HEK293T (cell line): ENCODE results near the gene GLIS2.

Experiments
- CTCF ChIA-PET: fragments of 350-600 bp; formaldehyde crosslinking; extraction: SDS; loops from one replicate; lab custom pipeline; 2021; ENCODE audit warnings: antibody characterized with exemption, inconsistent platforms; lab: Yijun Ruan, JAX
- POLR2A ChIA-PET: fragments of 350-600 bp; formaldehyde crosslinking; extraction: SDS; loops from one replicate; lab custom pipeline; 2020; ENCODE audit warnings: antibody characterized with exemption, inconsistent platforms; lab: Yijun Ruan, JAX
- DNase-seq: peaks from one replicate; pipeline ENCODE4 v3.0.0; 2012; ENCODE audit warnings: mixed read lengths; ENCODE audit errors: extremely low spot score
- ARNT ChIP-seq: fragments of 450-650 bp; IDR thresholded peaks from 2 replicates; pipeline ENCODE4 v1.6.1; 2017; ENCODE audit warnings: mild to moderate bottlenecking
- BHLHE40 ChIP-seq: fragments of 450-650 bp; IDR thresholded peaks from 2 replicates; pipeline ENCODE4 v1.6.1; 2016; ENCODE audit warnings: mild to moderate bottlenecking, moderate library complexity, borderline replicate concordance
- CTBP1 ChIP-seq: fragments of 450-650 bp; IDR thresholded peaks from 2 replicates; pipeline ENCODE4 v1.6.1; 2016; ENCODE audit warnings: borderline replicate concordance
- ELF4 ChIP-seq: fragments of 450-650 bp; IDR thresholded peaks from 2 replicates; pipeline ENCODE4 v1.6.1; 2017; ENCODE audit warnings: antibody characterized with exemption
- FOXA1 ChIP-seq: fragments of 450-650 bp; IDR thresholded peaks from 2 replicates; pipeline ENCODE4 v1.6.1; 2016; ENCODE audit warnings: mild to moderate bottlenecking
- FOXK2 ChIP-seq: fragments of 450-650 bp; IDR thresholded peaks from 2 replicates; pipeline ENCODE4 v1.6.1; 2016; ENCODE audit warnings: mild to moderate bottlenecking
- FOXM1 ChIP-seq: fragments of 450-650 bp; IDR thresholded peaks from 2 replicates; pipeline ENCODE4 v1.6.1; 2017; ENCODE audit warnings: mild to moderate bottlenecking, borderline replicate concordance
- HDGF ChIP-seq: fragments of 450-650 bp; IDR thresholded peaks from 2 replicates; pipeline ENCODE4 v1.6.1; 2017; ENCODE audit warnings: antibody characterized with exemption, borderline replicate concordance
- L3MBTL2 ChIP-seq: fragments of 450-650 bp; conservative IDR thresholded peaks from 2 replicates; pipeline ENCODE4 v1.6.1; 2016; ENCODE audit warnings: mild to moderate bottlenecking
- LEF1 ChIP-seq: fragments of 450-650 bp; IDR thresholded peaks from 2 replicates; pipeline ENCODE4 v1.6.1; 2017; ENCODE audit warnings: mild to moderate bottlenecking, borderline replicate concordance
- NFRKB ChIP-seq: fragments of 450-650 bp; IDR thresholded peaks from 2 replicates; pipeline ENCODE4 v1.6.1; 2016; ENCODE audit warnings: mild to moderate bottlenecking, moderate library complexity
- PKNOX1 ChIP-seq: fragments of 450-650 bp; IDR thresholded peaks from 2 replicates; pipeline ENCODE4 v1.6.1; 2016
- SP1 ChIP-seq: fragments of 450-650 bp; IDR thresholded peaks from 2 replicates; pipeline ENCODE4 v1.6.1; 2017
- SUZ12 ChIP-seq: fragments of 450-650 bp; IDR thresholded peaks from 2 replicates; pipeline ENCODE4 v1.6.1; 2016; ENCODE audit warnings: mild to moderate bottlenecking
- TARDBP ChIP-seq: fragments of 450-650 bp; IDR thresholded peaks from 2 replicates; pipeline ENCODE4 v1.6.1; 2016
- ZNF384 ChIP-seq: fragments of 450-650 bp; IDR thresholded peaks from 2 replicates; pipeline ENCODE4 v1.6.1; 2016

GLIS2 gene

GRCh38 chr16:4313563-4314531 lies 2.0 kb upstream of the GLIS2 start:
- ChIA-PET POLR2A (interaction anchor here (1.4 kb wide), 1 partner anchor 14 kb away, joined by 4 read pairs; no protein-coding TSS in a partner anchor), CTCF (interaction anchor here (0.6 kb wide), 1 partner anchor 77 kb away, joined by 4 read pairs; no protein-coding TSS in a partner anchor)
- peak; percentile 80 for DNase-seq
- 0 out of 2 replicates have a peak, but pooled peaks have one; percentile 14 for TF ChIP-seq ARNT
- TF ChIP-seq FOXM1, result no peak

GRCh38 chr16:4314532-4315185 lies 1.2 kb upstream of the GLIS2 start:
- CTCF ChIA-PET, result interaction anchor here (0.6 to 1.2 kb wide), 3 partner anchors 11 to 78 kb away, joined by 3 to 7 read pairs (median 4); no protein-coding TSS in a partner anchor
- POLR2A ChIA-PET, result interaction anchor here (1.0 to 1.9 kb wide), 4 partner anchors 9 to 43 kb away, joined by 3 to 4 read pairs (median 4); no protein-coding TSS in a partner anchor
- no peak for DNase-seq

GRCh38 chr16:4316108-4316863 lies 419 bp downstream of the GLIS2 start:
- ChIA-PET POLR2A (interaction anchor here (1.1 to 1.9 kb wide), 2 partner anchors 14 to 45 kb away, joined by 3 to 4 read pairs; no protein-coding TSS in a partner anchor), CTCF (interaction anchor here (0.9 to 1.2 kb wide), 2 partner anchors 22 to 59 kb away, joined by 3 to 4 read pairs; no protein-coding TSS in a partner anchor)
- TF ChIP-seq LEF1, result no peak
- TF ChIP-seq CTBP1, result no peak
- TF ChIP-seq NFRKB, result no peak
- TF ChIP-seq BHLHE40, result no peak
- no peak for TF ChIP-seq PKNOX1
- TF ChIP-seq FOXK2, result no peak
- TF ChIP-seq ARNT, result no peak
- no peak for TF ChIP-seq SUZ12
- no peak for TF ChIP-seq ZNF384
- TF ChIP-seq L3MBTL2, result no peak
- no peak for TF ChIP-seq FOXA1
- TF ChIP-seq FOXM1, result no peak
- TF ChIP-seq TARDBP, result no peak
- no peak for TF ChIP-seq SP1
- TF ChIP-seq ELF4, result no peak
- TF ChIP-seq HDGF, result no peak
- peak; percentile 44 for DNase-seq

More at GRCh38 chr16:4314532-4315185, 1.2 kb upstream of the GLIS2 start:
- TF ChIP-seq ELF4 (no peak), SUZ12 (no peak), L3MBTL2 (peak; percentile 81)

GRCh38 chr16:4316864-4317531 lies 1.1 kb downstream of the GLIS2 start:
- DNase-seq, result no peak
- TF ChIP-seq ZNF384 (no peak), SP1 (no peak), FOXA1 (no peak), LEF1 (no peak), FOXK2 (no peak), ARNT (no peak), L3MBTL2 (no peak), TARDBP (no peak), PKNOX1 (no peak), BHLHE40 (no peak), CTBP1 (no peak), SUZ12 (no peak), ELF4 (no peak), FOXM1 (no peak)
- POLR2A ChIA-PET, result no interaction called here
- CTCF ChIA-PET, result interaction anchor here (0.9 kb wide), 1 partner anchor 59 kb away, joined by 4 read pairs; no protein-coding TSS in a partner anchor

GRCh38 chr16:4317532-4318450 lies 1.9 kb downstream of the GLIS2 start:
- ChIA-PET POLR2A (no interaction called here), CTCF (no interaction called here)
- no peak for TF ChIP-seq FOXA1
- no peak for TF ChIP-seq ZNF384
- no peak for TF ChIP-seq SP1
- TF ChIP-seq NFRKB, result no peak
- no peak for TF ChIP-seq FOXK2
- TF ChIP-seq HDGF, result no peak
- no peak for TF ChIP-seq TARDBP
- TF ChIP-seq ARNT, result no peak
- DNase-seq, result no peak
